B cell (primary cell): ENCODE measurements around the gene ERICH3. TPM values are rescaled to one million over a fixed set of nuclear protein-coding genes. Genes with fewer than 3 reads are reported as not detected.

ENCODE experiments used
- ATAC-seq: fragments of 200-7000 bp; cut with Tn5 transposase; one replicate; pipeline ENCODE4 v1.10.0; 2021; ENCODE audit warnings: low read depth, mild to moderate bottlenecking, moderate number of reproducible peaks, moderate library complexity
- CTCF ChIA-PET: fragments of 350-600 bp; sonication (Branson Sonifier 250); formaldehyde crosslinking; loops from one replicate; lab custom pipeline; 2021; ENCODE audit warnings: antibody characterized with exemption, inconsistent platforms; lab: Charles Lee
- POLR2A ChIA-PET: fragments of 350-600 bp; sonication (Branson Sonifier 250); formaldehyde crosslinking; loops from one replicate; lab custom pipeline; 2021; ENCODE audit warnings: antibody characterized with exemption; lab: Charles Lee
- DNase-seq: peaks from one replicate; pipeline ENCODE4 v3.0.0; 2013
- H2AFZ ChIP-seq: 2 replicates; pipeline ENCODE4 v1.6.1; 2012; ENCODE audit warnings: mild to moderate bottlenecking, low read depth, low read length; ENCODE audit not compliant: insufficient read depth, poor library complexity, severe bottlenecking
- H3K27ac ChIP-seq, 2 donors: 1 replicate in 1 of 2; 2 replicates in 1 of 2; pipeline ENCODE4 v1.5.1; 2012 to 2013; ENCODE audit warnings: low read length in 2 of 2, mild to moderate bottlenecking in 2 of 2, moderate library complexity in 1 of 2
- H3K27me3 ChIP-seq, 4 experiments: fragments of 200-600 bp in 1 of 4; sonication (generic) in 1 of 4; replicated peaks in 1 of 4; 1 replicate in 2 of 4; 2 replicates in 2 of 4; pipeline versions ENCODE4 v1.6.1 to v1.7.0; 2013 to 2016; ENCODE audit warnings: low read length in 3 of 4, mild to moderate bottlenecking in 2 of 4, mixed read lengths in 1 of 4, moderate library complexity in 1 of 4; ENCODE audit not compliant: insufficient read depth in 4 of 4, control insufficient read depth in 3 of 4; ENCODE audit errors: control extremely low read depth in 1 of 4
- H3K36me3 ChIP-seq, 2 experiments: replicated peaks in 1 of 2; 1 replicate in 1 of 2; 2 replicates in 1 of 2; pipeline versions ENCODE4 v1.6.1 to v1.7.1; 2013; ENCODE audit warnings: low read length in 1 of 2; ENCODE audit not compliant: insufficient read depth in 2 of 2, control insufficient read depth in 1 of 2; ENCODE audit errors: control extremely low read depth in 1 of 2, extremely low read depth in 1 of 2
- H3K4me1 ChIP-seq, 2 donors: fragments of 200-600 bp in 1 of 2; sonication (generic) in 1 of 2; 1 replicate in 1 of 2; 2 replicates in 1 of 2; pipeline versions ENCODE4 v1.5.1 to v1.6.1; 2013 to 2017; ENCODE audit warnings: low read length in 2 of 2; ENCODE audit not compliant: control insufficient read depth in 2 of 2, insufficient read depth in 2 of 2
- H3K4me2 ChIP-seq: replicated peaks from 2 replicates; pipeline ENCODE3; 2012; ENCODE audit warnings: mild to moderate bottlenecking, low read depth, low read length; ENCODE audit not compliant: poor library complexity, severe bottlenecking
- H3K4me3 ChIP-seq, 5 experiments: fragments of 200-600 bp in 1 of 5; sonication (generic) in 1 of 5; 1 replicate in 3 of 5; 2 replicates in 2 of 5; pipeline versions ENCODE4 v1.5.1 to v1.7.0; 2011 to 2016; ENCODE audit warnings: low read length in 4 of 5, mild to moderate bottlenecking in 4 of 5, low read depth in 2 of 5, control low read depth in 1 of 5, moderate library complexity in 1 of 5; ENCODE audit not compliant: insufficient read depth in 1 of 5; ENCODE audit errors: control extremely low read depth in 1 of 5, extremely low read depth in 1 of 5
- H3K79me2 ChIP-seq: fragments of 200-600 bp; sonication (generic); one replicate; pipeline ENCODE4 v1.6.0; 2016; ENCODE audit warnings: low read length; ENCODE audit not compliant: control insufficient read depth, insufficient read depth
- H3K9ac ChIP-seq: fragments of 200-600 bp; sonication (generic); 2 replicates; pipeline ENCODE4 v1.6.1; 2017; ENCODE audit warnings: mild to moderate bottlenecking, low read length, moderate library complexity
- H3K9me3 ChIP-seq, 3 donors: one replicate each; pipeline versions ENCODE4 v1.6.1 to v1.7.1; 2013; ENCODE audit warnings: low read length in 2 of 3; ENCODE audit not compliant: control insufficient read depth in 2 of 3, insufficient read depth in 1 of 3; ENCODE audit errors: control extremely low read depth in 1 of 3
- H4K20me1 ChIP-seq: 2 replicates; pipeline ENCODE4 v1.6.0; 2012; ENCODE audit warnings: mild to moderate bottlenecking, low read length; ENCODE audit not compliant: insufficient read depth, control insufficient read depth, poor library complexity, severe bottlenecking
- H3K27ac Mint-ChIP-seq: one replicate; pipeline ENCODE4 v1.8.0; 2021; ENCODE audit warnings: mixed read lengths
- H3K27me3 Mint-ChIP-seq: one replicate; pipeline ENCODE4 v1.8.0; 2021; ENCODE audit warnings: mixed read lengths
- H3K4me1 Mint-ChIP-seq: one replicate; pipeline ENCODE4 v1.8.0; 2021; ENCODE audit warnings: mixed read lengths
- H3K4me3 Mint-ChIP-seq: one replicate; pipeline ENCODE4 v1.8.0; 2021; ENCODE audit warnings: mixed read lengths
- H3K9me3 Mint-ChIP-seq: one replicate; pipeline ENCODE4 v1.8.0; 2022; ENCODE audit warnings: mixed read lengths; ENCODE audit not compliant: insufficient read depth
- CTCF ChIP-seq: fragments of 200-600 bp; IDR thresholded peaks from one replicate; pipeline ENCODE4 v1.8.0; 2022; ENCODE audit warnings: antibody characterized with exemption, mild to moderate bottlenecking
- EZH2 ChIP-seq: IDR thresholded peaks from 2 replicates; pipeline ENCODE4 v1.6.1; 2012; ENCODE audit warnings: borderline replicate concordance, low read depth, mild to moderate bottlenecking, moderate library complexity, low read length; ENCODE audit not compliant: insufficient read depth, poor library complexity, severe bottlenecking
- WGBS: methylation state at CpG from one replicate; pipeline ENCODE4 v1.1.5; 2013; ENCODE audit warnings: missing lambda C conversion rate; ENCODE audit not compliant: insufficient coverage; 5-methylcytosine and 5-hydroxymethylcytosine counted together
- intact Hi-C: fragments of 100-400 bp; cut with micrococcal nuclease; formaldehyde crosslinking; loops from one replicate; pipeline ENCODE4 v1.10.0; 2022
- polyA plus RNA-seq: library from polyadenylated mRNA; depleted of rRNA; stranded (reverse); fragments of >200 nt; gene quantifications from 2 replicates; pipeline ENCODE4 v1.2.3, GENCODE V29; 2012
- total RNA-seq, 2 donors: library from RNA; stranded (reverse); fragments of 120-200 nt in 1 of 2; gene quantifications; 1 replicate in 1 of 2; 2 replicates in 1 of 2; pipeline versions ENCODE4 v1.2.3 to v1.2.4, GENCODE V29; 2013 to 2022

Gene ERICH3
- total and polyA plus RNA-seq, 2 donors (not counting 1 experiment from before 2014, with no cell fraction given), result 0.03 to 0.27 TPM

GRCh38 chr1:74654708-74655107 is 18.9 kb downstream of the ERICH3 start:
- TF ChIP-seq EZH2, result no peak
- no peak for TF ChIP-seq CTCF
- Mint-ChIP-seq H3K27ac (no peak overlapping the region), H3K4me1 (peaks cover 31% of the 10 kb centered on the region), H3K27me3 (no peaks in the 10 kb centered on the region), H3K9me3 (peaks cover 4% of the 10 kb centered on the region), H3K4me3 (no peak overlapping the region)
- Histone ChIP-seq H3K9ac (no peak overlapping the region), H3K9me3 (peaks cover 4 to 6% (median 5%) of the 10 kb centered on the region in 3 donors), H4K20me1 (no peaks in the 10 kb centered on the region), H2AFZ (no peak overlapping the region), H3K4me3 (no peak overlapping the region), H3K27me3 (no peaks in the 10 kb centered on the region), H3K27ac (no peak overlapping the region), H3K79me2 (no peaks in the 10 kb centered on the region), H3K4me1 (peaks cover 17 to 18% of the 10 kb centered on the region in 2 donors), H3K36me3 (no peaks in the 10 kb centered on the region), H3K4me2 (no peak overlapping the region)
- no CpG with 5 or more reads among the region's 1 CpG for WGBS
- DNase-seq, result no peak
- intact Hi-C loops, result no loop called here
- POLR2A ChIA-PET, result no interaction called here
- CTCF ChIA-PET, result no interaction called here
- ATAC-seq, result no peak

GRCh38 chr1:74652711-74653139 is 20.9 kb downstream of the ERICH3 start:
- H3K36me3 ChIP-seq, result no peaks in the 10 kb centered on the region
- H4K20me1 ChIP-seq, result no peaks in the 10 kb centered on the region
- Mint-ChIP-seq H3K27ac (peak overlapping the region; percentile 38), H3K27me3 (no peaks in the 10 kb centered on the region), H3K9me3 (no peaks in the 10 kb centered on the region), H3K4me1 (peaks cover 36% of the 10 kb centered on the region), H3K4me3 (peak overlapping the region; percentile 21)
- DNase-seq, result peak; percentile 67
- H2AFZ ChIP-seq, result peak overlapping the region; percentile 31
- no peaks in the 10 kb centered on the region for H3K9me3 ChIP-seq
- no peaks in the 10 kb centered on the region for H3K79me2 ChIP-seq
- POLR2A ChIA-PET, result no interaction called here
- 40% methylated on average over 4 of the region's 7 CpGs for WGBS
- TF ChIP-seq CTCF (no peak), EZH2 (no peak)
- ATAC-seq, result peak; percentile 88
- intact Hi-C loops, result loop anchor here (2.0 kb wide), 1 partner anchor 80 kb away; the partner anchor contains the start of genes CRYZ and TYW3
- peak overlapping the region in 1 of 2 donors; percentile 1 for H3K27ac ChIP-seq
- peak overlapping the region in 2 of 5 experiments; percentile 2 to 13 for H3K4me3 ChIP-seq
- H3K9ac ChIP-seq, result peak overlapping the region; percentile 28
- H3K4me2 ChIP-seq, result peak overlapping the region; percentile 59
- no peaks in the 10 kb centered on the region for H3K27me3 ChIP-seq
- CTCF ChIA-PET, result interaction anchor here (1.2 to 1.7 kb wide), 3 partner anchors 21 to 39 kb away, joined by 3 to 8 read pairs (median 3); partner anchors contain the start of gene ERICH3
- H3K4me1 ChIP-seq, result peaks cover 17 to 18% of the 10 kb centered on the region in 2 donors
